Fibroblast of lung (primary cell): ENCODE results near the gene STAM. TPM values are rescaled to one million over a fixed set of nuclear protein-coding genes. Genes with fewer than 3 reads are reported as not detected.
A peak's percentile ranks its signal among the peaks of the same experiment; 100 is the strongest.

Source experiments
- DNase-seq, 2 donors: peaks; one replicate each; pipeline versions ENCODE4 v3.0.0 to v3.0.0-alpha.2; 2010; ENCODE audit warnings: low read depth in 2 of 2
- H2AFZ ChIP-seq: 2 replicates; pipeline ENCODE4 v1.5.1; 2012; ENCODE audit warnings: low read length, control low read depth, inconsistent platforms
- H3K27ac ChIP-seq: 2 replicates; pipeline ENCODE4 v1.5.1; 2011; ENCODE audit warnings: low read length, control low read depth; ENCODE audit not compliant: insufficient read depth
- H3K27me3 ChIP-seq: 2 replicates; pipeline ENCODE4 v1.5.1; 2011; ENCODE audit warnings: mild to moderate bottlenecking, low read length; ENCODE audit not compliant: control insufficient read depth, insufficient read depth
- H3K36me3 ChIP-seq: 2 replicates; pipeline ENCODE4 v1.5.1; 2011; ENCODE audit warnings: low read length; ENCODE audit not compliant: control insufficient read depth, insufficient read depth
- H3K4me1 ChIP-seq: 2 replicates; pipeline ENCODE4 v1.5.1; 2011; ENCODE audit warnings: low read length; ENCODE audit not compliant: control insufficient read depth, insufficient read depth; ENCODE audit errors: extremely low read depth
- H3K4me2 ChIP-seq: 2 replicates; pipeline ENCODE4 v1.5.1; 2011; ENCODE audit warnings: low read length, control low read depth; ENCODE audit not compliant: insufficient read depth; ENCODE audit errors: extremely low read depth
- H3K4me3 ChIP-seq, 4 experiments: fragments of 200-600 bp in 1 of 4; sonication (generic) in 1 of 4; replicated peaks in 1 of 4; 2 replicates each; pipeline ENCODE4 v1.5.1; 2011 to 2016; ENCODE audit warnings: low read length in 4 of 4, low read depth in 3 of 4, mild to moderate bottlenecking in 3 of 4, control low read depth in 2 of 4, inconsistent platforms in 1 of 4, mixed read lengths in 1 of 4; ENCODE audit not compliant: insufficient read depth in 1 of 4; ENCODE audit errors: control extremely low read depth in 1 of 4
- H3K79me2 ChIP-seq: 2 replicates; pipeline ENCODE4 v1.5.1; 2012; ENCODE audit warnings: mild to moderate bottlenecking, low read length, inconsistent platforms; ENCODE audit not compliant: control insufficient read depth, insufficient read depth
- H3K9ac ChIP-seq: 2 replicates; pipeline ENCODE4 v1.5.1; 2011; ENCODE audit warnings: mild to moderate bottlenecking, low read length, control low read depth; ENCODE audit not compliant: insufficient read depth
- H3K9me3 ChIP-seq: 2 replicates; pipeline ENCODE4 v1.5.1; 2012; ENCODE audit warnings: low read depth, low read length; ENCODE audit not compliant: control insufficient read depth, insufficient read depth
- H4K20me1 ChIP-seq: 2 replicates; pipeline ENCODE4 v1.5.1; 2011; ENCODE audit warnings: low read length; ENCODE audit not compliant: control insufficient read depth, insufficient read depth; ENCODE audit errors: extremely low read depth
- EZH2 ChIP-seq: IDR thresholded peaks from 2 replicates; pipeline ENCODE4 v1.5.1; 2012; ENCODE audit warnings: low read length, control low read depth, mild to moderate bottlenecking; ENCODE audit errors: missing control alignments
- polyA plus RNA-seq, 2 donors: library from polyadenylated mRNA; depleted of rRNA in 1 of 2; stranded (reverse) in 1 of 2; unstranded in 1 of 2; fragments of >200 nt; gene quantifications; 2 replicates each; pipeline ENCODE4 v1.2.1, GENCODE V29; 2011 to 2012; ENCODE audit warnings: missing spikeins in 1 of 2
- total RNA-seq: library from RNA; depleted of rRNA; stranded (reverse); fragments of >200 nt; gene quantifications from 2 replicates; pipeline ENCODE4 v1.2.1, GENCODE V29; 2014
- TF ChIP-seq, protein P1 (sequence below), 2 donors: IDR thresholded peaks in 1 of 2; conservative IDR thresholded peaks in 1 of 2; 1 replicate in 1 of 2; 2 replicates in 1 of 2; pipeline ENCODE4 v1.5.1; 2011 to 2012; ENCODE audit warnings: low read length in 2 of 2, control low read depth in 1 of 2, inconsistent platforms in 1 of 2, low read depth in 1 of 2, mild to moderate bottlenecking in 1 of 2

Gene STAM
- total and polyA plus RNA-seq, 2 donors (not counting 1 experiment from before 2014, with no cell fraction given), result 27.9 to 48.7 TPM

GRCh38 chr10:17637869-17638268 lies 6.1 kb upstream of the STAM start:
- Histone ChIP-seq H3K27ac (no peak overlapping the region), H3K79me2 (peaks cover 9% of the 10 kb centered on the region), H4K20me1 (no peaks in the 10 kb centered on the region), H3K4me3 (no peak overlapping the region), H3K27me3 (no peaks in the 10 kb centered on the region), H3K9ac (no peak overlapping the region), H3K4me1 (no peaks in the 10 kb centered on the region), H2AFZ (no peak overlapping the region), H3K9me3 (no peaks in the 10 kb centered on the region), H3K4me2 (no peak overlapping the region), H3K36me3 (no peaks in the 10 kb centered on the region)
- DNase-seq, result no peak
- TF ChIP-seq EZH2, result no peak
- TF ChIP-seq, protein P1, sequence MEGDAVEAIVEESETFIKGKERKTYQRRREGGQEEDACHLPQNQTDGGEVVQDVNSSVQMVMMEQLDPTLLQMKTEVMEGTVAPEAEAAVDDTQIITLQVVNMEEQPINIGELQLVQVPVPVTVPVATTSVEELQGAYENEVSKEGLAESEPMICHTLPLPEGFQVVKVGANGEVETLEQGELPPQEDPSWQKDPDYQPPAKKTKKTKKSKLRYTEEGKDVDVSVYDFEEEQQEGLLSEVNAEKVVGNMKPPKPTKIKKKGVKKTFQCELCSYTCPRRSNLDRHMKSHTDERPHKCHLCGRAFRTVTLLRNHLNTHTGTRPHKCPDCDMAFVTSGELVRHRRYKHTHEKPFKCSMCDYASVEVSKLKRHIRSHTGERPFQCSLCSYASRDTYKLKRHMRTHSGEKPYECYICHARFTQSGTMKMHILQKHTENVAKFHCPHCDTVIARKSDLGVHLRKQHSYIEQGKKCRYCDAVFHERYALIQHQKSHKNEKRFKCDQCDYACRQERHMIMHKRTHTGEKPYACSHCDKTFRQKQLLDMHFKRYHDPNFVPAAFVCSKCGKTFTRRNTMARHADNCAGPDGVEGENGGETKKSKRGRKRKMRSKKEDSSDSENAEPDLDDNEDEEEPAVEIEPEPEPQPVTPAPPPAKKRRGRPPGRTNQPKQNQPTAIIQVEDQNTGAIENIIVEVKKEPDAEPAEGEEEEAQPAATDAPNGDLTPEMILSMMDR (conservative IDR thresholded peaks at IDR 0.05 in 1 of 2, IDR thresholded peaks at IDR 0.05 in 1 of 2; ENCODE audit: low read depth in 1 of 2, low read length in 2 of 2), result no peak

GRCh38 chr10:17640331-17640816 lies 3.6 kb upstream of the STAM start:
- H4K20me1 ChIP-seq, result no peaks in the 10 kb centered on the region
- H3K9me3 ChIP-seq, result no peaks in the 10 kb centered on the region
- H3K4me1 ChIP-seq, result no peaks in the 10 kb centered on the region
- no peak overlapping the region for H3K9ac ChIP-seq
- H2AFZ ChIP-seq, result no peak overlapping the region
- no peak overlapping the region for H3K27ac ChIP-seq
- H3K4me2 ChIP-seq, result no peak overlapping the region
- no peak for DNase-seq
- no peaks in the 10 kb centered on the region for H3K27me3 ChIP-seq
- H3K79me2 ChIP-seq, result peaks cover 26% of the 10 kb centered on the region
- no peak overlapping the region for H3K4me3 ChIP-seq
- no peaks in the 10 kb centered on the region for H3K36me3 ChIP-seq
- TF ChIP-seq, protein P1 (conservative IDR thresholded peaks at IDR 0.05 in 1 of 2, IDR thresholded peaks at IDR 0.05 in 1 of 2; ENCODE audit: low read depth in 1 of 2, low read length in 2 of 2), result no peak
- TF ChIP-seq EZH2, result no peak

- H3K9ac ChIP-seq, result peak overlapping the region; percentile 93
- H3K4me2 ChIP-seq, result peak overlapping the region; percentile 74
- no peaks in the 10 kb centered on the region for H3K27me3 ChIP-seq
- H3K4me3 ChIP-seq, result peak overlapping the region; percentile 82 to 100 (median 95)
- DNase-seq, result peak in 1 of 2 donors; percentile 84
- no peaks in the 10 kb centered on the region for H3K9me3 ChIP-seq
- H3K4me1 ChIP-seq, result peaks cover 3% of the 10 kb centered on the region
- TF ChIP-seq, protein P1 (conservative IDR thresholded peaks at IDR 0.05 in 1 of 2, IDR thresholded peaks at IDR 0.05 in 1 of 2; ENCODE audit: low read depth in 1 of 2, low read length in 2 of 2), result no peak
- no peak for TF ChIP-seq EZH2
- peak overlapping the region; percentile 98 for H3K27ac ChIP-seq
- peaks cover 55% of the 10 kb centered on the region for H3K79me2 ChIP-seq
- peak overlapping the region; percentile 71 for H2AFZ ChIP-seq
- H4K20me1 ChIP-seq, result no peaks in the 10 kb centered on the region
- no peaks in the 10 kb centered on the region for H3K36me3 ChIP-seq
These were observed 604 bp upstream of the STAM start for GRCh38 chr10:17643339-17643754.
